HUES6 (cell line): ENCODE measurements around the gene SAE1.

Experiments
- H3K27ac ChIP-seq: 2 replicates; pipeline ENCODE4 v1.7.0; 2013; ENCODE audit warnings: low read depth, mild to moderate bottlenecking, low read length, inconsistent platforms
- H3K27me3 ChIP-seq: 2 replicates; pipeline ENCODE4 v1.6.1; 2013; ENCODE audit warnings: low read length; ENCODE audit not compliant: control insufficient read depth, insufficient read depth
- H3K36me3 ChIP-seq: 2 replicates; pipeline ENCODE4 v1.6.1; 2013; ENCODE audit warnings: low read length; ENCODE audit not compliant: control insufficient read depth, insufficient read depth
- H3K4me1 ChIP-seq: 2 replicates; pipeline ENCODE4 v1.6.1; 2013; ENCODE audit warnings: low read length; ENCODE audit not compliant: control insufficient read depth, insufficient read depth
- H3K4me3 ChIP-seq: 2 replicates; pipeline ENCODE4 v1.5.1; 2013; ENCODE audit warnings: low read depth, low read length
- H3K9ac ChIP-seq: one replicate; pipeline ENCODE4 v1.6.1; 2013; ENCODE audit warnings: mild to moderate bottlenecking, low read length
- H3K9me3 ChIP-seq: 2 replicates; pipeline ENCODE4 v1.6.1; 2013; ENCODE audit warnings: low read depth, low read length; ENCODE audit not compliant: control insufficient read depth, insufficient read depth

The SAE1 gene

DNA sequence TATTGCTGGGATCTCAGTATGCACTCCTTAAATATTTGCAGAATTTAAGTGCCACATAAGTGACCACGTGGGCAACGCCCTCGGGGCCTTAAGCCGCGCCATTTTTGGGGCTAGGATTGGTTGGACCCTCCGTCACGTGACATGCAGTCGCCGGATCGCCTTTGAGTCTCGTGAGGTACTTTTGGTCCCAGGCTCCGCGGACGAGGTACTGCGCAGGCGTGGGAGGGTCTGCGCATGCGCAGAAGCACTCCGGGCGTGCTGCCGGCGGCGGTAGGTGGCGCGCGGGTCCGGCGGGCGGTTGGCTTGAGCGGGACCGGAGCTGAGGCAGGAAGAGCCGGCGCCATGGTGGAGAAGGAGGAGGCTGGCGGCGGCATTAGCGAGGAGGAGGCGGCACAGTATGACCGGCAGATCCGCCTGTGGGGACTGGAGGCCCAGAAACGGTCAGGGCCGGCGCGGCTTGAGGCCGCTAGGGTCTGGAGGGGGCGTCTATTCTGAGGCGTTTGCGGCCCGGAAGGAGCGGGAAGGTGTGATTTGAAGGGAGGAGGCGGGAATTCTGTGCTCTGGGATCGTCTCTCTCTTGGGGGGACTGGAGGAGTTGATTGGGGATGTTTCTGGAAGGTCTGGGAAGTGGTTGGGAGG is at the start of gene SAE1:
Gene SAE1, plus strand, starts transcription at position 247 of the 639 bp plus-strand sequence. Its CDS starts 96 bp downstream, at position 343.
- H3K36me3 ChIP-seq, result peaks cover 32% of the 10 kb centered on the region
- no peaks in the 10 kb centered on the region for H3K9me3 ChIP-seq
- peak within 1 kb of the TSS; percentile 96 for H3K4me3 ChIP-seq
- H3K27me3 ChIP-seq, result no peaks in the 10 kb centered on the region
- peak within 1 kb of the TSS; percentile 91 for H3K9ac ChIP-seq
- peaks cover 20% of the 10 kb centered on the region for H3K4me1 ChIP-seq
- H3K27ac ChIP-seq, result peak within 1 kb of the TSS; percentile 87; the same call in 1 of the 2 replicates

DNA sequence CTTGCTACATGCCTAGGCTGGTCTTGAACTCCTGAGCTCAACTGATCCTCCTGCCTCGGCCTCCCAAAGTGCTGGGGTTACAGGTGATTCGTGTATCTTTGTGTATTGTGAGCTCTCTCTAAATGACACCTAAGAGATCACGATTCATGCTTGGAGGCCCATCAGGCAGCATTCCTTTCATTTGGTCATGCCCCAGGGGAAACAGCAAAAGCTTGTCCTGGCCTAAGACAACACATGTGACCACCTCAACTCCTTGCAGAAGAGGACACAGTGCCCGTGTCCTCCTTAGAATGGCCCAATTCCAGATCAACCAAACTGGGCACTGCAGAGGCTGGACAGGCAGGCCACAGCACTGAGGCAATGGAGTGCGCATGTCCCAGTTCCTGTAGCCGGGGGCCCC is 49.5 kb upstream of the SAE1 start:
- Histone ChIP-seq H3K4me1 (peaks cover 17% of the 10 kb centered on the region; the same call in 1 of the 2 replicates), H3K4me3 (no peak overlapping the region), H3K36me3 (peaks cover 88% of the 10 kb centered on the region), H3K27ac (no peak overlapping the region), H3K27me3 (no peaks in the 10 kb centered on the region), H3K9me3 (no peaks in the 10 kb centered on the region), H3K9ac (no peak overlapping the region)

DNA sequence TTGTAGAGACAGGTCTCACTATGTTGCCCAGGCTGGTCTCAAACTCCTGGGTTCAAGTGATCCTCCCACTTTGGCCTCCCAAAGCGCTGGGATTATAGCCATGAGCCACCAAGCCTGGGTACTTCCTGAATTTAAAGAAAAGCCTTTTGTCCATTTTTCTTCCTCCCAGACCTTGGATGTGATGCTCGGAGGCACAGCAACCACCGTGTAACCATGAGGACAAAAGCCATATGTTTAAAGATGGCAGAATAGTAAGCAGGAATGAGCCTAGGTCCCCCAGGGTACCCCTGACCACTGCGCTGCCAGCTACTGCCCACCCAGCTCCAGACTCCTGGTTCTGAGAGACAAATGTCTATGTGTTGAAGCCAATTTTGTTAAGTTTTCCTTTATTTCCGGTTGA is 48.1 kb upstream of the SAE1 start:
- Histone ChIP-seq H3K4me1 (peaks cover 17% of the 10 kb centered on the region; the same call in 1 of the 2 replicates), H3K9ac (no peak overlapping the region), H3K27ac (no peak overlapping the region), H3K27me3 (no peaks in the 10 kb centered on the region), H3K36me3 (peaks cover 91% of the 10 kb centered on the region), H3K9me3 (no peaks in the 10 kb centered on the region), H3K4me3 (no peak overlapping the region)

DNA sequence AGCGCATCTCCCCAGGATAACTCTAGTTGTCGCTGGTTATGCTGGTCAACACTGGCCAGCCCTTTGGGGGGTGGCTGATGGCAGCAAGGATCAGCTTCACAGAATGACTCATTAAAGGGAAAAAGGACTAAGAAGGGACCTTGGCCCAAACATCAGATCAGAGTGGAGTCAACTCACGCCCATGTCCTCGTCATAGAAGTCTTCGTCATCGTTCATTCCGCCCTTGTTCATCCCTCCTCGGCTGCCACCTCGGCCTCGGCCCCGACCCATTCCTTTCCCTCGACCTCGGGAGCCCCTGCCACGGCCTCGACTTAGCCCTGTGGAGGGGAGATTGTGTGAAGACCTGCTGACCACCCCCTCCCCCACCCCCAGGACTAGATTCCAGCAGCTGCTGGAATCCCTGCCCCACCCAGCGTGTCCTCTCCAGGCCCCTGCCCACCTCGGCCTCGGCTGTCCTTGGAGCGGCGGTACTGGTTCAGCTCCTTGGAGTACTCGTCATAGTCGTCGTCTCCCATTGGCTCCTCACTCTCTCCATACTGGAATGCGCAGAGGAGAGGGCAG is 45.7 kb upstream of the SAE1 start:
- Histone ChIP-seq H3K36me3 (peaks cover 90% of the 10 kb centered on the region), H3K4me3 (no peak overlapping the region), H3K27me3 (no peaks in the 10 kb centered on the region), H3K27ac (no peak overlapping the region), H3K4me1 (peaks cover 12% of the 10 kb centered on the region; the same call in 1 of the 2 replicates), H3K9me3 (no peaks in the 10 kb centered on the region), H3K9ac (no peak overlapping the region)

DNA sequence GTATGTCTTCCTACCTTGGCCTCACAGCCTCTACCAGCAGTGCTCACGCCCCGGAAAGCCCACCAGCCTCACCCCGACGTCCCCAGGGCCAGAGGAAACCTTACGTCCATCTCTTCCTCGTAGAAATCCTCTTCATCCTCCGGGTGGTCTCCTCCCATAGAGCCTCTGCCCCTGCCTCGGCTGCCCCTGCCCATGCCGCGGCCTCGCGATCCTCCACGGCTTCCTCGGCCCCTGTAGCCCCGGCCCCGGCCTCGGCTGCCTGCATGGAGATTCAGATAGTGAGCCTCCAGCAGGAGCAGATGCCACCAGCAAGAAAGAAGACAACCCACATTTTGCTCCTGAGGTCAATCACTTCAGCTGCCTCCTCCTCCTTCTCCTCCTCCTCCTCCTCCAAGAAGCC is 44.4 kb upstream of the SAE1 start:
- Histone ChIP-seq H3K9ac (no peak overlapping the region), H3K36me3 (peaks cover 91% of the 10 kb centered on the region), H3K4me1 (peaks cover 9% of the 10 kb centered on the region; the same call in 1 of the 2 replicates), H3K9me3 (no peaks in the 10 kb centered on the region), H3K4me3 (no peak overlapping the region), H3K27me3 (no peaks in the 10 kb centered on the region), H3K27ac (0 out of 2 replicates have a peak overlapping the region, but pooled peaks have one; percentile 47)

DNA sequence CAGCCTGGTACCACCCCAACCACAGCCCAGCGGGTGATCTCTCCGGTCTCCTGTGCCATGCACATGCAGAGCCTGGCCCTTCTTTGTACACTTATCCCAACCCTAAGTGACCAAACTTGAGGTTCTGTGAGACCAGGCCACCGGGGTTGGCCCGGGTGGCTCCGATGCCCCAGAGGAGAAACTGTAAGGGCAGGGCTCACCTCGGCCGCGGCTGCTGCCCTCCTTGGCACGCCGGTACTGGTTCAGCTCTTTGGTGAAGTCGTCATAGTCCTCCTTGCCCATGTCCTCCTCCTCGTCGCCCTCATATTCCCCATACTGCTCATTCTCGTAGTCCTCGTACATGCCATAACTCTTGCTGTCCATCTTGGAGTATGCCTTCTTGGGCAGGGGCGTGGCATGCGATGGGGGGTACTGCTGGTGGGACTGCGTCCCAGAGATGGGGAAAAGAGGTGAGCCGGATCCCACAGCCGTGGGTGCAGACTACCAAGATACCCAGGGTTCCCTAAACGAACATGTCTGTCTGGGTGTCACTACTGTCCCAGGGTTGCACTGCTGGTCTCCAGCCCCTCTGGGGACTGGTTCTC is 40.8 kb upstream of the SAE1 start:
- H3K27ac ChIP-seq, result no peak overlapping the region
- H3K9ac ChIP-seq, result no peak overlapping the region
- no peaks in the 10 kb centered on the region for H3K27me3 ChIP-seq
- H3K4me3 ChIP-seq, result no peak overlapping the region
- peaks cover 87% of the 10 kb centered on the region for H3K36me3 ChIP-seq
- peaks cover under 1% of the 10 kb centered on the region; the same call in 1 of the 2 replicates for H3K4me1 ChIP-seq
- H3K9me3 ChIP-seq, result no peaks in the 10 kb centered on the region

DNA sequence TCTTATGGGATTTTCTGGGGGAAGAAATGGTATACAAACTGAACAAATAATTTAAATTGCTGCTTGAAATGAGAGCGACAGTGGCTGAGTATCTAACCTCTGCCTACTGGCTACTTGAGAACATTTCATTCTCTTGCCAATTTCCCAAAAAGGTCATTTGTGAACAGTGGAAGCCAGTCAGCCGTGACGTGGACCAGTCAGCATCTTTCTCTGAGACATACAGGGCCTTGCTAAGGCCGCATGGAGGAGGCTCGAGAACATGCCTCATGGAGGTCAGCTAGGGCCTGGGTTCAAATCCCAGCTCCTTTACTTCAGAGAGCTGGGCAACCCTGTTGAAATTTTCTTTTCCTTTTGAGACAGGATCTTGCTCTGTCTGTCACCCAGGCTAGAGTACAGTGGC is 37.4 kb upstream of the SAE1 start:
- Histone ChIP-seq H3K27ac (no peak overlapping the region), H3K4me3 (no peak overlapping the region), H3K4me1 (peaks cover 26% of the 10 kb centered on the region), H3K9me3 (no peaks in the 10 kb centered on the region), H3K36me3 (peaks cover 69% of the 10 kb centered on the region), H3K9ac (no peak overlapping the region), H3K27me3 (no peaks in the 10 kb centered on the region)

DNA sequence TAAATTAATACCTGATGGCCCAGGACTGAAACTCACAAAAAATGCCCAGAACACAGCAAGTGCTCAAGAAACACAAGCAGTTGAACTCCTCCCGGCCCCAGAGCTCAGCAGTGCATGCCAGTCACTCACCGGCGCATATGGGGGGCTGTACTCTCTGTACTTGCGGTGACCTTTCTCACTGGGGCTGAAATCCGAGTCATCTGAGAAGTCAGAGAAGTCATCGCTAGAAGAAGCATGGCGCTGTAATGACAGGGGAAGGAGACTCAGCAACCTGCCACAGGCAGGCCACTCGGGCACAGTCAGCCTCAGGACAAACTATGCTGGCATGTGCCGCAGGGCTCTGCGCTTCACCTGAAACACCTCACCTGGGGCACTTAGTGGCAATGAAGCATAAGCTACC is 36.8 kb upstream of the SAE1 start:
- Histone ChIP-seq H3K27me3 (no peaks in the 10 kb centered on the region), H3K9me3 (no peaks in the 10 kb centered on the region), H3K4me3 (no peak overlapping the region), H3K27ac (no peak overlapping the region), H3K9ac (no peak overlapping the region), H3K36me3 (peaks cover 65% of the 10 kb centered on the region), H3K4me1 (peaks cover 29% of the 10 kb centered on the region)

DNA sequence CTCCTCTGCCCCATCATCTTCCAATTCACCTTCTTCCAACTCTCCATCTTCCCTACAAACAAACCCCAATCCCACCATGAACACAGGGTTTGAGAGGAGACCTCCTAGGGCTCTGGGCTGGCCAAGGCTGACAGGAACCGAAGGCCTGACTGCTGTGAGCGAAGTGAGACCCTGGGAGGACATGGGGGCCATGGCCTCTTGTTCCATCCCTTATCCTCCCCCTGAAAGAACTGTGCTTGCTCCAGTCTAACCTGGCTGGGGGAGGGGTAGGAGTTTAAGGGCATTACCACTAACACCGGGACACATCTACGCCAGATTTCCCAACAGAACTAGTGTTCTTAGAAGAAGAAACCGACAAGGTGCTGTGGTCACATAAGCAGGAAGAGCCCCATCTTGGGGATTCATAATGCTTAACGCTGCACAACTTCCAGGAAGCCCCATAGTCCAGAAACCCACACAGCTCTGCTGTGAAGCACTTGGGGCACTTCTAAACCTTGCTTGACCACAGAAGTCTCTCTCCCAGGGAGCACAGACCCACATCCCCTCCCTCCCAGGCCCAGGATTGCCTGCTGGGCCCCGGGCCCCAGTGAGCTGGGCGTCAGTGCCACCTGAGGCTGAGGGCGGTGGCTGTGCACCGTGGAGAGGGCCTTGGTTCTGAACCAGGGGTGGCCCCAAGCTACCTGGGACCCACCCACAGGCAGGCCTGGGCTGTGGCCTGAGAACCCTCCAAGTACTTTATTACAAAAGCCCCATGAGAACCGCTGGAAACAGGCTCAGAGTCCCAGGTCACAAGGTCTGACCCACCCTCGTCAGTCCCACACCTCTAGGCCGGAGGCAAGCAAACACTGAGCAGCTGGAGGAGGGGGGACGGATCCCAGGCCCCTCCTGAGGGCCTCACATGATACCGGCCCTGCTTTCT is 35.8 kb upstream of the SAE1 start:
- H3K4me1 ChIP-seq, result peaks cover 37% of the 10 kb centered on the region
- H3K4me3 ChIP-seq, result no peak overlapping the region
- no peaks in the 10 kb centered on the region for H3K9me3 ChIP-seq
- H3K27me3 ChIP-seq, result no peaks in the 10 kb centered on the region
- H3K36me3 ChIP-seq, result peaks cover 57% of the 10 kb centered on the region
- no peak overlapping the region for H3K9ac ChIP-seq
- H3K27ac ChIP-seq, result peak overlapping the region; percentile 48; the same call in 1 of the 2 replicates

DNA sequence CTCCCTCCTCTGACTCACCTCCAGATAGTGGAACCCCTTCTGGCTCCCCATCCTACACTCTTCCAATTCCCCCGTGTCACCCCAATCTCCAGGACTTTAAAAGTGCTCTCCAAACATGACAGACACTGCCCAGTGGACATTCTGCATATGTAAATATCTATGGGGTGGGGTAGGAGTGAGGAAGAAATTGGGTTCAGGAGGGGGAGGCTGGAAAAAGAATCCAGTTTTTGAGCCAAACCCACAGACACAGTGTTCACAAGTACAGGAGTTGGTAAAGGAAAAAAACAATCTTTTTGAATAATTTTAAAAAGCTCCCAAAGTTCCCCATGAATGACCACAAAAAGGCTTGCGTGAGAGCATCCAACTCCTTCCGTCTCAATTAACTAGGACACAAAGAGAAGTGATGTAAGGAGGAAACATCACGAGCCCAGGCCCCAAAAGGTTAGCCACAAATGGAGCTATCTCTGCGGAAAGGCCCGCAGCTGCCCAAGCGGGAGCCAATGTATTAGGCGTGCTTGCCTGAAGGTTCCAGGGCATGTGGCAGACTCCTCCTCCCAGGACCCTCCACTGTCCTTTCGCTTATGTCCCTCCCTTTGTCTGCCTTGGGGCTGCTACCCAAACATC is 35.0 kb upstream of the SAE1 start:
- Histone ChIP-seq H3K36me3 (peaks cover 49% of the 10 kb centered on the region), H3K4me1 (peaks cover 40% of the 10 kb centered on the region), H3K9ac (no peak overlapping the region), H3K27me3 (no peaks in the 10 kb centered on the region), H3K9me3 (no peaks in the 10 kb centered on the region), H3K27ac (no peak overlapping the region), H3K4me3 (no peak overlapping the region)
